KMS-11 (cell line): Measurements from ENCODE around the gene ZSCAN31.

ENCODE experiments used
- H2AFZ ChIP-seq: fragments of 200-600 bp; sonication (generic); 2 replicates; pipeline ENCODE4 v1.6.1; 2016; ENCODE audit warnings: antibody characterized with exemption, mixed run types, low read depth
- H3K27ac ChIP-seq: fragments of 200-600 bp; sonication (generic); 2 replicates; pipeline ENCODE4 v1.6.1; 2016; ENCODE audit warnings: mild to moderate bottlenecking, mixed run types
- H3K27me3 ChIP-seq: fragments of 200-600 bp; sonication (generic); 2 replicates; pipeline ENCODE4 v1.6.1; 2017; ENCODE audit warnings: mild to moderate bottlenecking, low read depth, mixed run types, moderate library complexity; ENCODE audit not compliant: insufficient read depth
- H3K36me3 ChIP-seq: fragments of 200-600 bp; sonication (generic); 2 replicates; pipeline ENCODE4 v1.6.1; 2017; ENCODE audit warnings: mild to moderate bottlenecking, mixed run types; ENCODE audit not compliant: insufficient read depth
- H3K4me1 ChIP-seq: fragments of 200-600 bp; sonication (generic); 2 replicates; pipeline ENCODE4 v1.6.1; 2016; ENCODE audit warnings: mild to moderate bottlenecking, low read depth, mixed run types; ENCODE audit not compliant: poor library complexity, severe bottlenecking
- H3K4me2 ChIP-seq: fragments of 200-600 bp; sonication (generic); 2 replicates; pipeline ENCODE4 v1.7.0; 2016; ENCODE audit warnings: mild to moderate bottlenecking, mixed run types
- H3K4me3 ChIP-seq: fragments of 200-600 bp; sonication (generic); IDR thresholded peaks from 2 replicates; pipeline ENCODE4 v1.6.1; 2017; ENCODE audit warnings: low read depth, low read length, mixed read lengths; ENCODE audit not compliant: insufficient read depth
- H3K79me2 ChIP-seq: fragments of 200-600 bp; sonication (generic); 2 replicates; pipeline ENCODE4 v1.6.1; 2016; ENCODE audit warnings: low read depth, mixed run types; ENCODE audit not compliant: insufficient read depth
- H3K9ac ChIP-seq: fragments of 200-600 bp; sonication (generic); 2 replicates; pipeline ENCODE4 v1.6.1; 2016; ENCODE audit warnings: mild to moderate bottlenecking, mixed run types
- H4K20me1 ChIP-seq: fragments of 200-600 bp; sonication (generic); 2 replicates; pipeline ENCODE4 v1.6.1; 2016; ENCODE audit warnings: mild to moderate bottlenecking, mixed run types; ENCODE audit not compliant: insufficient read depth
- TF ChIP-seq, protein P1 (sequence below): fragments of 200-600 bp; sonication (generic); conservative IDR thresholded peaks from 2 replicates; pipeline ENCODE4 v1.6.1; 2017; ENCODE audit warnings: low read depth, mild to moderate bottlenecking, antibody characterized with exemption, low read length, moderate library complexity, mixed read lengths

The ZSCAN31 gene

DNA sequence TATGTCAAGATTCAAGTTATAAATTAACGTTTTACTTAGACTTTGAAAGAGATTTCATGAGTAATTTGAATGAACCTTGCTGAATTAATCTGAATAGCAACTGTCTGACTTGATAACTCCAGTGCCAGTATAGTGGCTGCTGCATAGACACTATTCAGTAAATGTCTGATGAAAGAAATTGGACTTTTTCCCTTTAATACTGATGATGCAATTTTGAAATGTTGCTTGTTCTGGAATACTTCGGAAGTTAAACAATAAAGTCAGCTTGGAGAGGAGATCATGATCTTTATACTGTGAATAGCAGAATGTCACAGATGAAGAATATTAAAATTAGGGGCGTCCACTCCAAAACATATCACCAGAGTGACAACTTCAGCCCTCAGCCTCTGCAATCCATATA lies 58.2 kb downstream of the ZSCAN31 start:
- Histone ChIP-seq H3K27me3 (no peaks in the 10 kb centered on the region), H3K36me3 (no peaks in the 10 kb centered on the region), H3K27ac (no peak overlapping the region), H2AFZ (no peak overlapping the region), H3K9ac (no peak overlapping the region), H3K79me2 (no peaks in the 10 kb centered on the region), H3K4me3 (no peak overlapping the region), H3K4me2 (no peak overlapping the region), H3K4me1 (no peaks in the 10 kb centered on the region), H4K20me1 (no peaks in the 10 kb centered on the region)
- TF ChIP-seq, protein P1, sequence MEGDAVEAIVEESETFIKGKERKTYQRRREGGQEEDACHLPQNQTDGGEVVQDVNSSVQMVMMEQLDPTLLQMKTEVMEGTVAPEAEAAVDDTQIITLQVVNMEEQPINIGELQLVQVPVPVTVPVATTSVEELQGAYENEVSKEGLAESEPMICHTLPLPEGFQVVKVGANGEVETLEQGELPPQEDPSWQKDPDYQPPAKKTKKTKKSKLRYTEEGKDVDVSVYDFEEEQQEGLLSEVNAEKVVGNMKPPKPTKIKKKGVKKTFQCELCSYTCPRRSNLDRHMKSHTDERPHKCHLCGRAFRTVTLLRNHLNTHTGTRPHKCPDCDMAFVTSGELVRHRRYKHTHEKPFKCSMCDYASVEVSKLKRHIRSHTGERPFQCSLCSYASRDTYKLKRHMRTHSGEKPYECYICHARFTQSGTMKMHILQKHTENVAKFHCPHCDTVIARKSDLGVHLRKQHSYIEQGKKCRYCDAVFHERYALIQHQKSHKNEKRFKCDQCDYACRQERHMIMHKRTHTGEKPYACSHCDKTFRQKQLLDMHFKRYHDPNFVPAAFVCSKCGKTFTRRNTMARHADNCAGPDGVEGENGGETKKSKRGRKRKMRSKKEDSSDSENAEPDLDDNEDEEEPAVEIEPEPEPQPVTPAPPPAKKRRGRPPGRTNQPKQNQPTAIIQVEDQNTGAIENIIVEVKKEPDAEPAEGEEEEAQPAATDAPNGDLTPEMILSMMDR = no peak

DNA sequence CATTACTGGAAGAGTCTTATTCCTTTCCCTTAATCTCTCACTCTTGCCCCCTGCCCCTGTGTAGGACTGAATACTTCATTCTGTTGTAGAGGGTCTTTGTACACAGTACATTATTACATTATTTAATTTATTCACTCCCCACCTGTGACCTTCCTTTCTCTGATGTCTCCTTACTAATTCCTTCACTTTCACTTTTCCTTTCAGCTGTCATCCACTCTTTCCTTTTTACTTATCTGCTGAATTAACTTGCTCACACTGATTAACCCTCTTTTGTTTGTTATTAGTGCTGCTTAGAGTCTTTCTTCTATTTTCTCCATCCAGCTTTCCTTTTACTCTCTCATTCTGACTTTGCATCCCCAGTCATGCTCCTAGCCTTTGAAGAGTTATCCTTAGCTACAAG lies 61.1 kb downstream of the ZSCAN31 start:
- no peaks in the 10 kb centered on the region for H3K79me2 ChIP-seq
- no peak overlapping the region for H2AFZ ChIP-seq
- H3K4me3 ChIP-seq = no peak overlapping the region
- H3K36me3 ChIP-seq = no peaks in the 10 kb centered on the region
- H3K27ac ChIP-seq = no peak overlapping the region
- no peak overlapping the region for H3K4me2 ChIP-seq
- H3K9ac ChIP-seq = no peak overlapping the region
- H3K4me1 ChIP-seq = no peaks in the 10 kb centered on the region
- TF ChIP-seq, protein P1 = no peak
- no peaks in the 10 kb centered on the region for H4K20me1 ChIP-seq
- H3K27me3 ChIP-seq = no peaks in the 10 kb centered on the region
